Activated CD8-positive, alpha-beta memory T cell treated with anti-CD3 and anti-CD28 coated beads for 1 hour (primary cell): ENCODE results near the gene UBAP1.
"Not testable (repeated sequence)": the region's sequence is repeated elsewhere in the genome, so short reads cannot be mapped to it uniquely, and the experiment has no call there.

Source experiments
- DNase-seq, 2 donors: peaks; one replicate each; pipeline ENCODE4 v3.0.0-alpha.2; 2020; ENCODE audit warnings: low read depth in 1 of 2; ENCODE audit errors: extremely low read depth in 1 of 2

UBAP1 gene

DNA sequence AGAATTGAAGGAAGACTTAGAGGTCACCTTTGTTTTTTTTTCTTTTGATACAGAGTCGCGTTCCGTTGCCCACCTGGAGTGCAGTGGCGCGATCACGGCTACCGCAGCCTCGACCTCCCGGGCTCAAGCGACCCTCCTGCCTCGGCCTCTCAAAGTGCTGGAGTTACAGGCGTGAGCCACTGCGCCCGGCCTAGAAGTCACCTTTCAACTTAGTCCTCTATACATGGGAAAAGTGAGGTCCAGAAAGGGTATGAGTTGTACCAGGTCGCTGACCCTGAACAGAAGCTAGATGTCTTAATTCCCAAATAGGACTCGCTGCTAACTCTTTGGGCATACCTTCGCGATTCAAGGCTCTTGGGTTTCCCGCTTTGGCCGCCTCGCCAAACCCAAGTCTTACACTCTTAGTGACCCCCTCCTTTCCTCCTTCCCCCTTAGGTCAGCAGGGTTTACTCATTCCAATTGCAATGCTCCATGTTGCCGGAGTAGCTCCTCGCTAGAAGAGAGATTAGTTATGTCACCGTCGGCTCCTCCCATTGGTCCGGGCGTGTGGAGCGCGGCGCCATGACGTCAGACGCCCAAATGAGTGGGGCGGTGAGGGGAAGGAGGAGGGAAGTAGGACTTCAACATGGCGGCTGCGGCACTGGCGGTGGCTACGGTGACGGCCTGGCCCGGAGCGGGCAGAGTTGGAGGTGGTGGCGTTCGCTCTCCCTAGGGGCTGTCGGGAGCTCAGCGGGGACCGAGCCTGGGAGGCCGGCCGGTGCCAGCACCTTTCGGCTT lies at the start of gene UBAP1:
Gene UBAP1, plus strand, starts transcription at position 608 of the 777 bp plus-strand sequence. CDS start 41,872 bp downstream, outside the sequence.
- peak; percentile 89 to 90 for DNase-seq

GRCh38 chr9:34131571-34131970 lies 47.3 kb upstream of the UBAP1 start:
- no peak for DNase-seq

- DNase-seq: no peak
Observed at GRCh38 chr9:34133436-34133949, 45.4 kb upstream of the UBAP1 start.

- DNase-seq: no peak
Observed at GRCh38 chr9:34134521-34134920, 44.3 kb upstream of the UBAP1 start.

DNA sequence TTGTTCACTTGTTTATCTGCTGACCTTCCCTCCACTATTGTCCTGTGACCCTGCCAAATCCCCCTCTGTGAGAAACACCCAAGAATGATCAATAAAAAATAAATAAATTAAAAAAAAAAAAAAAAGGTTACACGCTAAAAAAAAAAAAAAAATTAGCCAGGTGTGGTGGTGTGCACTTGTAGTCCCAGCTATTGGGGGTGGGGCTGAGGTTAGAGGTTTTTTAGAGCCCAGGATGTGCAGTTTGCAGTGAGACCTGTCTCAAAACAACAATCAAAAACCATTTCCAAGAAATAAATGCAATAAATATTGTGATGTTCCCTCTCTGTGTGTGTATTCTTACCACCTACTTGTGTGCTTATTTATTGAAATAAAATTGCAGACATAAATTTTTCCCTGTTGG lies 40.2 kb upstream of the UBAP1 start:
- DNase-seq: not testable (repeated sequence)

DNA sequence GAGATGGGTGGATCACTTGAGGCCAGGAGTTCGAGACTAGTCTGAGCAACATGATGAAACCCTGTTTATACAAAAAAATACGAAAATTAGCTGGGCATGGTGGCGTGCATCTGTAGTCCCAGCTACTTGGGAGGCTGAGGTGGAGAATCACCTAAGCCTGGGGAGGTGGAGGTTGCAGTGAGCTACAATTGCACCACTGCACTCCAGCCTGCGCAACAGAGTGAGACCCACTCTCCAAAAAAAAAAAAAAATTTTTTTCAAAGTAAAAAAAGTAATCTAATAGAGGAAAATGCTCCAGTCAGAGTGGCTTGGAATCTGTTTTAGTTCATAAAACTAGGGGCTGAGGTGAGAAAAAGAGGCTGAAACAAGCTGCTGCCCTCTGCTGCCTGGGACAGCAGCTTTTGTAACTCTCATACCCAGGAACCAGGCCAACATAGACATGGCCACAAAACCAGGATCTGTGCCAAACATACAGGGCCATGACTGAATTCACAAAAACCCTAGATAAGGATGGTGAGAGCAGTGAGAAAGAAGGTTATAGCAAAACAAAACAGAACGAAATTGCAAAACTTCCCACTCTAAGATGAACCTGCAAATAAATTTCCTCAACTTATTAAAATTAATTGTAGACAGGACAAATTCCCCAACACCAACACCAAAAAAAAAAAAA lies 39.2 kb upstream of the UBAP1 start:
- no peak for DNase-seq

DNA sequence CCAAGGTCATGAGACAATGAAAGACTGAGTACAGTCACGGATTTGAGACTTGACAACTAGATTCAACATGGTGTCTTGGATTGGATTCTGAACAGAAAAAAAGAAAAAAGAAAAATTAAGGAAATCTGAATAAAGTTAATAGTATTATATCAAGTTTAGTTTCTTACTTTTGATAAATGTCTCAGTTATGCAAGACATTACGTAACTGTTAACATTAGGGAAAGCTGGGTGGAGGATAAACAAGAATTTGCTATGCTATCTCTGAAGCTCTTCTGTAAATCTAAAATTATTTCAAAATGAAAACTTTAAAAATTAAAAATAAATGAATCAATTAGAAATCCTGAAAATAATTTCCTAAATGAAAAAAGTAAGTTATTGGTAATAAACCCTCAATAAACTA lies 38.0 kb upstream of the UBAP1 start:
- no peak for DNase-seq

- DNase-seq: no peak
Observed at GRCh38 chr9:34143116-34143515, 35.7 kb upstream of the UBAP1 start.

DNA sequence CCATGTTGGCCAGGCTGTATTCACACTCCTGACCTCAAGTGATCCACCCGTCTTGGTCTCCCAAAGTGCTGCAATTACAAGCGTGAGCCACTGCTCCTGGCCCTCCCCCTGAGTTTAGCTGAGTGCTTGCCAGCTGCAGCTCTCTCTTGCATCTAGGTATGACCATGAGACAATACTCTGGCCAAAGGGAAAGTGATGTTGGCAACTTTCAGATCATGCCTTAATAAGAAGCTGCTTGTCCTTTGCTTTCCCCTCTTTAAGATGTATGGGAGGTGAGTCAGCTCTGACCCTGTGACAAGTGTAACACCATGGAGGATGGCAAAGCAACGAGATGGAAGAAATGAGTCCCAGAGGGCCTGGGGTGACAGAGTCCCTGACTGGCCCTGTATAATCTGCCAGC lies 33.7 kb upstream of the UBAP1 start:
- no peak for DNase-seq

DNA sequence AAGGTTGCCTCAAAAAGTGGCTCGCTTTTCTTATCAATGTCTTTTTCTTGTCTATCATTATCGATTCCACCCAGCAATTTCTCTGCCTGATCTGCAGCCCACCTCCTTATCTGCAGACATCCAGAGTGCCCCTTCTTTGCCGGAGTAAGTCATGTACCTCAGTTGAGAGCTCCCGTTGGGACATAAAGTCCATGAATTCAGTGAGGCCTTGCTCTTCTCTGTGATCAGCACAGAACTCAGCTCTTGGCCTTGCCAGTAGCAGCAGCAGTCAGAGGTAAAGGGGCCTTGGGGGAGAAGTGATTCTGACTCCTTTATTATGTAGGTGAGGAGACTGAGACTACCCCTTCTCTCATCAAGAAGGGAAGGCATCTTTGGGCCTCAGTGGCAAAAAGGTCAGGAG lies 27.4 kb upstream of the UBAP1 start:
- DNase-seq: no peak

DNA sequence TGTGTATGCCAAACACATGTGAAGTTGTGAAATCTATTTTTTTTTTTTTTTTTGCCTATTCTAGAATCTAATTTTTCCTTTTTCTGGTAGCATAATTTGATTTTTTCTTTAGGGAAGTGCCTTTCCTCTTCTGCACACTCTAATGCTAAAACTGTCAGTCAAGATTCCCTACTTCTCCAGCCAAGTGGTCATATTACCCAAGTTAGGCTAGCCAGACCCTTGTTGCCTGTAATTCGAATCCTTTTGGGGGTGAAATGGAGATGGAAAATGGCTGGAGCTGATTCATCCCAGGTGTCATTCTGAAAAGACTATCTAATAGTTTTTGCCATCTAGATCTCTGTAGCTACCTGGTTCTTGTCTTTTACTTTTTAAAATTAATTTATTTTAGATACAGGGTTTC lies 24.8 kb upstream of the UBAP1 start:
- no peak for DNase-seq

DNA sequence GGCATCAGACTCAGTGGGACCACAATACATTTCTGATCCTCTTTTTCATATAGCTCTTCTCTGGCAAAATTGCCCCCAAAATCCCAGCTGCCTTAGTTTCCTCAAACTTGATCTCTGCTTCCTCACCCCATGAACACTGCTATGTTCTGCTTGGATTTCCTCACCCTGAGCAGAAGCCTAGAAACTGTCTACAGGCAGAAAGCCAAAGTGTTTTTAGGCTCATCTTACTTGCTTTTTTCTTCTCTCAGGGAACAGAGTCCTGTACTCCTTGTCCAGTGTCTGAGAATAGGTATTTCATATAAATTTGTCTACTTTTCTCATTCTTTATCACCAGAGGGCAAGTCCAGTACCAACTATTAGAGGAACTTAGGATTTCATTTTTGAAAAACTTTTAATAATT lies 21.5 kb upstream of the UBAP1 start:
- no peak for DNase-seq

DNA sequence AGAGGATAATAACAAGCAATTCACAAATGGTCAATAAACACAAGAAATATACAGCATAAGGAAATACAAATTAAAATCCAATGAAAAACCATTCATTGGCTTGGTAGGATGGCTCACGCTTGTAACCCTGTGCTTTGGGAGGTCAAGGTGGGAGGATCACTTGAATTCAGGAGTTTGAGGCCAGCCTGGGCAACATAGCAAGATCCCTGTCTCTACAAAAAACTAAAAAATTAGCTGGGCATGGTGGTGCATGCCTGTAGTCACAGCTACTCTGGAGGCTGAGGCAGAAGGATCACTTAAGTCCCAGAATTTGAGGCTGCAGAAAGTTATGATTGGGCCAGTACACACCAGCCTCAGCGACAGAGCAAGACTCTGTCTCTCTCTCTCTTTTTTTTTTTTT lies 20.9 kb upstream of the UBAP1 start:
- DNase-seq: no peak

DNA sequence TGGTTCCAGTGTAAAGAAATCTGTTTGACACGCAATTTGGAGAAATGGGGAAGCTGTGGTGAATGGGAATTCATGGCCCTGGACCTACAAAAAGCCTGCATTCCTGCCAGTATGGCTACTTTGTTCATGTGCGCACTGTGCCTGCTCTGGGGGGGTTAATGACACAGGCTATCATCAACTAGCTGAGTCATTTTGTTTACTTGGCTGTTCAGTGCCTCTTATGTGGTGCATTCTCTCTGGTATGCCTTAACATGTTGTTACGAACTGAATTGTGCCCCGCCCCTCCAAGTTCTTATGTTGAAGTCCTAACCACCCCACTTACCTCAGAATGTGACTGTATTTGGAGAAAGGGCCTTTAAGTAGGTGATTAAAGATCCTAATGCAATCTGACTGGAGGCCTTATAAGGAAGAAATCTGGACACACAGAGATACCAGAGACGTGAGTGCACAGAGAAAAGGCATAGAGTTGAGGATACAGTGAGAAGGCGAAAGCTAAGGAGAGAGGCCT lies 20.4 kb upstream of the UBAP1 start:
- no peak for DNase-seq

- DNase-seq: no peak
Observed at GRCh38 chr9:34163434-34163833, 15.4 kb upstream of the UBAP1 start.

DNA sequence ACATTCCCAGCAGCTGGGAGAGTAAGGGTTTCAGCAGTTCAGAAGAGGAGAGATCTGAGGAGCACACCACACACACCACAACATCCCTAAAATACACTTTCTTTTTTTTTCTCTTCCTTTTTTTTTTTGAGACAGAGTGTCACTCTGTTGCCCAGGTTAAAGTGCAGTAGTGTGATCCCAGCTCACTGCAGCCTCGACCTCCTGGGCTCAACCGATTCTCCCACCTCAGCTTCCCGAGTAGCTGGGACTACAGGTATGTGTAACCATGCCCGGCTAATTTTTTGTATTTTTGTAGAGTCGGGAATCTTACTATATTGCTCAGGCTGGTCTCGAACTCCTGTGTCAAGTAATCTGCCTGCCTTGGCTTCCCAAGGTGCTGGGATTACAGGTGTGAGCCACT lies 9.7 kb upstream of the UBAP1 start:
- no peak for DNase-seq

DNA sequence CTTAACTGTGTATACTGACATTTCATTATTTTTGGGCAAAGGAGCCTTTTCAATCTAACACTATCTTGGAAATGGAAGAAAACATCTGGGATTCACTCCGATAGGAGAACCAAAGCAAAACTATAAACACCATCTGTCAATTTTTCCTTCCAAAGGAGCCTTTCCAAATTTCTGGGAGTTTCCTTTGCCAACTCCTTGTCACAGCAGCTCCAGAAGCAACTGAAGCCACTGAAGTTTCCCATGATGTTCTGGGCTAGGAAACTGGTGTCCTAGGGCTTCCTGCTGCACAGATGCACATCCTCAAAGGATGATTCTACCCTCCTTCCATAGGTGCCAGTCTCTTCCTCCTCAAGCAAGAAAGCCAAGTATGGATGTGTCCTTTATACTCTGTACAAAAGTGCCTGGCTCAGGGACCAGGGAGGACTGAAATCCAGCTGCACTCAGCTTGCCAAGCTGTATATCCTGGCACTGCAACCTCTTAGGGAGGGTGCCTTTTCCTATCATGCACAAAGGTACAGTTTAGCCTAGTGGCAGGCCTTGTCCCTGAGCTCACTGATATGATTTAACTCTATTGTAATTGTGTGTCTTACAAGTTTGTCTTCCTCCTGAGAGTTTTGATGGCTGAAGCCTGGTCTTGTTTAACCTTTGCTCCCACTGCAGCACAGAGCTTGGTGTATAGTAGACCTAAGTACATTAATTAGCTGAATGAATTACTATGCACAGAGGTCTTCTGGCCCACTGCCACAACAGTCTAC lies 8.4 kb upstream of the UBAP1 start:
- DNase-seq: no peak

- DNase-seq: no peak
Observed at GRCh38 chr9:34171753-34172535, 6.9 kb upstream of the UBAP1 start.

DNA sequence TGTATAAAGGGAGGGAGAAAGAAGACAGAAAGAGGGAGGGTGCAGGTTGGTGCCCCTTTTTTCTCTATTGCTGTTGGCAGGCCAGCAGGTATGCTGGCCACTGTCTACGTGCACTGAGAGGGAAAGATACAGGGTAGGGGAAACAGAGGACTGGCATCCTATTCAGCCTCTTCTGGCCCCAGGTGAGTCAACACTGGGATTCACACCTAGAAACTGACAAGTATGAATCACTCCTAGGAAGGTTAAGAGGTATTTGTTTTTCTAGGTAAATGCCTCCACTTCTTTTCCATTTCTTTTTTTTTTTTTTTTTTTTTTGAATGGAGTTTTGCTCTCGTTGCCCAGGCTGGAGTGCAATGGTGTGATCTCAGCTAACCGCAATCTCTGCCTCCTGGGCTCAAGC lies 2.8 kb upstream of the UBAP1 start:
- DNase-seq: no peak

- no peak for DNase-seq
Observed at GRCh38 chr9:34177593-34178435, 1.0 kb upstream of the UBAP1 start.
